ENCODE results near the gene SGMS2. TPM values are rescaled to one million over a fixed set of nuclear protein-coding genes. Genes with fewer than 3 reads are reported as not detected.
A peak's percentile ranks its signal among the peaks of the same experiment; 100 is the strongest.

The SGMS2 gene
- total RNA-seq, 1 donor from 2014 or later, result 1.1 TPM

DNA sequence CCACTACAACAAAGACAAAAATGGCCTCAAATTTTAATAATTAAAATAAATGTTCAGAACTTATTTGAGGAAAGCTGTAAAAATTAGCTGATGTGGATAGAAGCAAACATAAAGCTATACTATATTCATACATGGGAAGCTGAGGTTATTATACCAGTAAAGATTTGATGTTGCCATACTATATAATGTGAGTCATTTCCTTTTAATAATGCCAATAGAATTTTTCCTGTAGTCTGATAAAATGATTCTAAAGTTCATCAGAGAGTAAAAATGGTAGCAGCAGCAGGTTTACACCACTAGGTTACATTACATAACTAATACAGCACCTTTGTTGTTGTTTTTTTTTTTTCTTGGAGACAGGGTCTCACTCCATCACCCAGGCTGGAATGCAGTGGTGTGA, 61.1 kb downstream of the SGMS2 start:
- Histone ChIP-seq H3K4me1 (no peaks in the 10 kb centered on the region), H3K27ac (no peak overlapping the region), H2AFZ (replicated peaks) (no peak overlapping the region), H3K36me3 (peaks cover 10% of the 10 kb centered on the region), H3F3A (ENCODE audit: low read depth) (no peaks in the 10 kb centered on the region), H3K4me2 (no peak overlapping the region), H3K79me2 (ENCODE audit: low read depth) (no peaks in the 10 kb centered on the region), H3K9me3 (ENCODE audit: low read depth) (peaks cover 30% of the 10 kb centered on the region), H3K4me3 (no peak overlapping the region), H4K20me1 (ENCODE audit: low read depth) (no peaks in the 10 kb centered on the region), H3K9ac (no peak overlapping the region), H3K27me3 (no peaks in the 10 kb centered on the region)
- no peak overlapping the region for H3K27ac Mint-ChIP-seq
- no peaks in the 10 kb centered on the region for H3K36me3 Mint-ChIP-seq
- no peaks in the 10 kb centered on the region for H3K4me1 Mint-ChIP-seq
- peaks cover 17% of the 10 kb centered on the region for H3K9me3 Mint-ChIP-seq
- DNase-seq (ENCODE audit: low spot score), result no peak
- no peak for TF ChIP-seq EZH2phosphoT487 (IDR thresholded peaks at IDR 0.05)
- TF ChIP-seq, protein P1, sequence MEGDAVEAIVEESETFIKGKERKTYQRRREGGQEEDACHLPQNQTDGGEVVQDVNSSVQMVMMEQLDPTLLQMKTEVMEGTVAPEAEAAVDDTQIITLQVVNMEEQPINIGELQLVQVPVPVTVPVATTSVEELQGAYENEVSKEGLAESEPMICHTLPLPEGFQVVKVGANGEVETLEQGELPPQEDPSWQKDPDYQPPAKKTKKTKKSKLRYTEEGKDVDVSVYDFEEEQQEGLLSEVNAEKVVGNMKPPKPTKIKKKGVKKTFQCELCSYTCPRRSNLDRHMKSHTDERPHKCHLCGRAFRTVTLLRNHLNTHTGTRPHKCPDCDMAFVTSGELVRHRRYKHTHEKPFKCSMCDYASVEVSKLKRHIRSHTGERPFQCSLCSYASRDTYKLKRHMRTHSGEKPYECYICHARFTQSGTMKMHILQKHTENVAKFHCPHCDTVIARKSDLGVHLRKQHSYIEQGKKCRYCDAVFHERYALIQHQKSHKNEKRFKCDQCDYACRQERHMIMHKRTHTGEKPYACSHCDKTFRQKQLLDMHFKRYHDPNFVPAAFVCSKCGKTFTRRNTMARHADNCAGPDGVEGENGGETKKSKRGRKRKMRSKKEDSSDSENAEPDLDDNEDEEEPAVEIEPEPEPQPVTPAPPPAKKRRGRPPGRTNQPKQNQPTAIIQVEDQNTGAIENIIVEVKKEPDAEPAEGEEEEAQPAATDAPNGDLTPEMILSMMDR (IDR thresholded peaks at IDR 0.05), result no peak
- no peak for TF ChIP-seq EZH2 (IDR thresholded peaks at IDR 0.05)
- no peaks in the 10 kb centered on the region for H3K27me3 Mint-ChIP-seq (ENCODE audit: insufficient read depth, low read depth)
- H3K4me3 Mint-ChIP-seq, result no peak overlapping the region

DNA sequence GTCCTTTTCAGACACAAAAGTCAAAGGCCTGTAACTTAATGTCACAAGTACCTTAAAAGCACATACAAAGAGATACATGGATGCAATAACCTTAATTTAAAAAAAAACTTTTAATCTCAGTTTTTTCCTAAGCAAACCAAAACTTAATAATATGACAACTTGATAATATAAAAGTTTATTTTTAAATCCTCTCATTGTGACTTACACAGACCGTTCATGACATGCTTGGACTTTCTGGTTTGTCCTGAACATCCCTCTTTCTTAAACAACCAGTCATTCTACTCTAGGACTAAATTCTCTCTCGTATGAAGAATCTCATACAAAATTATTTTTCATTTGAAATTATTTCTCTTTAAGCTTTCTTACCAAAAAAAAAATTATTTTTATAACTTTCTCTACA, 63.5 kb downstream of the SGMS2 start:
- Mint-ChIP-seq H3K9me3 (peaks cover 20% of the 10 kb centered on the region), H3K36me3 (no peaks in the 10 kb centered on the region), H3K4me3 (no peak overlapping the region), H3K27me3 (ENCODE audit: insufficient read depth, low read depth) (no peaks in the 10 kb centered on the region), H3K4me1 (no peaks in the 10 kb centered on the region), H3K27ac (no peak overlapping the region)
- peaks cover 4% of the 10 kb centered on the region for H3K4me1 ChIP-seq
- H3K36me3 ChIP-seq, result peaks cover 10% of the 10 kb centered on the region
- no peak overlapping the region for H2AFZ ChIP-seq (replicated peaks)
- H4K20me1 ChIP-seq (ENCODE audit: low read depth), result no peaks in the 10 kb centered on the region
- no peak overlapping the region for H3K9ac ChIP-seq
- H3K9me3 ChIP-seq (ENCODE audit: low read depth), result peaks cover 30% of the 10 kb centered on the region
- no peak overlapping the region for H3K27ac ChIP-seq
- peak; percentile 22 for DNase-seq (ENCODE audit: low spot score)
- H3K4me2 ChIP-seq, result no peak overlapping the region
- no peaks in the 10 kb centered on the region for H3K79me2 ChIP-seq (ENCODE audit: low read depth)
- H3F3A ChIP-seq (ENCODE audit: low read depth), result no peaks in the 10 kb centered on the region
- TF ChIP-seq, protein P1 (IDR thresholded peaks at IDR 0.05), result no peak
- TF ChIP-seq EZH2phosphoT487 (IDR thresholded peaks at IDR 0.05), result no peak
- no peak for TF ChIP-seq EZH2 (IDR thresholded peaks at IDR 0.05)
- H3K4me3 ChIP-seq, result no peak overlapping the region
- no peaks in the 10 kb centered on the region for H3K27me3 ChIP-seq

DNA sequence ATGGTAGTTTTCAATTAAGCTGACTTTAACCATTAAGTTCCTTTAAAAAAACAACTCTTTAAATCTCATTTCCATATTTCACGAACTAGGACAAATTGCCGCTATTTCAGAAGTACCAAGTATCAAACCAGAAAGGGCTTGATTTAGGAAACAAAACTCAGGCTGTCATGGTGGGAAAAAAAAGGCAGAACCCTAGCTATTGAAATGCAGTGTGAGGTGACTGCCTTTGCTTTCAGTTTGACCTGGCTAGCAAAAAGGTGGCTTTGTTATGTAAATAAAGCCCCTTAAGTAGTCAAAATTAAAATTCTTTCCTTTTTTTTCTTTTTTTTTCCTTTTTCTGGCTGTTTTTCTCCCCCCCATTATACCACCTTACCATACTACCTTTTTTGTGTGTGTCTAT, 66.0 kb downstream of the SGMS2 start:
- H2AFZ ChIP-seq (replicated peaks), result no peak overlapping the region
- no peak overlapping the region for H3K4me3 ChIP-seq
- H3K27ac ChIP-seq, result no peak overlapping the region
- no peaks in the 10 kb centered on the region for H3K27me3 Mint-ChIP-seq (ENCODE audit: insufficient read depth, low read depth)
- H3K27ac Mint-ChIP-seq, result no peak overlapping the region
- H3K9me3 ChIP-seq (ENCODE audit: low read depth), result peaks cover 27% of the 10 kb centered on the region
- no peak overlapping the region for H3K9ac ChIP-seq
- no peaks in the 10 kb centered on the region for H3K4me1 Mint-ChIP-seq
- no peak overlapping the region for H3K4me2 ChIP-seq
- no peak overlapping the region for H3K4me3 Mint-ChIP-seq
- H3K79me2 ChIP-seq (ENCODE audit: low read depth), result no peaks in the 10 kb centered on the region
- H3K9me3 Mint-ChIP-seq, result peaks cover 18% of the 10 kb centered on the region
- no peaks in the 10 kb centered on the region for H4K20me1 ChIP-seq (ENCODE audit: low read depth)
- no peaks in the 10 kb centered on the region for H3K27me3 ChIP-seq
- H3K36me3 Mint-ChIP-seq, result no peaks in the 10 kb centered on the region
- peaks cover 10% of the 10 kb centered on the region for H3K36me3 ChIP-seq
- H3K4me1 ChIP-seq, result peaks cover 22% of the 10 kb centered on the region
- H3F3A ChIP-seq (ENCODE audit: low read depth), result peaks cover 16% of the 10 kb centered on the region
- TF ChIP-seq, protein P1 (IDR thresholded peaks at IDR 0.05), result no peak
- TF ChIP-seq EZH2 (IDR thresholded peaks at IDR 0.05) (no peak), EZH2phosphoT487 (IDR thresholded peaks at IDR 0.05) (no peak)
- no peak for DNase-seq (ENCODE audit: low spot score)

Measured in neural progenitor cell (in vitro differentiated cells).